T-helper 17 cell (primary cell): Measurements from ENCODE around the gene HSD17B2. TPM values are rescaled to one million over a fixed set of nuclear protein-coding genes. Genes with fewer than 3 reads are reported as not detected.
A peak's percentile ranks its signal among the peaks of the same experiment; 100 is the strongest.

Experiments
- ATAC-seq: fragments of 150-1000 bp; cut with Tn5 transposase; 2 replicates; pipeline ENCODE4 v1.10.0; 2021; ENCODE audit warnings: mild to moderate bottlenecking, moderate library complexity
- DNase-seq, 3 donors: peaks; one replicate each; pipeline versions ENCODE4 v3.0.0 to v3.0.0-alpha.2; 2020 to 2021
- H3K9me3 ChIP-seq: one replicate; pipeline ENCODE4 v1.7.0; 2013; ENCODE audit warnings: low read length, mild to moderate bottlenecking; ENCODE audit not compliant: control insufficient read depth, poor library complexity, severe bottlenecking
- H3K27ac Mint-ChIP-seq: one replicate; pipeline ENCODE4 v1.8.0; 2022; ENCODE audit warnings: mild to moderate bottlenecking, moderate library complexity, mixed read lengths
- H3K27me3 Mint-ChIP-seq: one replicate; pipeline ENCODE4 v1.8.0; 2022; ENCODE audit warnings: mixed read lengths
- H3K36me3 Mint-ChIP-seq: one replicate; pipeline ENCODE4 v1.8.0; 2022; ENCODE audit warnings: low read depth, mixed read lengths
- H3K4me1 Mint-ChIP-seq: one replicate; pipeline ENCODE4 v1.8.0; 2022; ENCODE audit warnings: mild to moderate bottlenecking, mixed read lengths
- H3K4me3 Mint-ChIP-seq: one replicate; pipeline ENCODE4 v1.8.0; 2022; ENCODE audit warnings: mild to moderate bottlenecking, moderate library complexity, mixed read lengths
- total RNA-seq, 4 donors: library from RNA in 2 of 4; stranded (reverse) in 2 of 4; gene quantifications; one replicate each; pipeline ENCODE4 v1.2.3 and lab custom pipeline; 2022 to 2026

Gene HSD17B2, protein sequence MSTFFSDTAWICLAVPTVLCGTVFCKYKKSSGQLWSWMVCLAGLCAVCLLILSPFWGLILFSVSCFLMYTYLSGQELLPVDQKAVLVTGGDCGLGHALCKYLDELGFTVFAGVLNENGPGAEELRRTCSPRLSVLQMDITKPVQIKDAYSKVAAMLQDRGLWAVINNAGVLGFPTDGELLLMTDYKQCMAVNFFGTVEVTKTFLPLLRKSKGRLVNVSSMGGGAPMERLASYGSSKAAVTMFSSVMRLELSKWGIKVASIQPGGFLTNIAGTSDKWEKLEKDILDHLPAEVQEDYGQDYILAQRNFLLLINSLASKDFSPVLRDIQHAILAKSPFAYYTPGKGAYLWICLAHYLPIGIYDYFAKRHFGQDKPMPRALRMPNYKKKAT
- not detected for total RNA-seq
- total RNA-seq (lab: John Stamatoyannopoulos, UW), result 0 reads per million in 2 donors

GRCh38 chr16:82034981-82035612, at the start of gene HSD17B2:
Gene HSD17B2, plus strand, starts transcription at chr16:82035253. Its CDS starts 172 bp downstream, at chr16:82035425.
- Mint-ChIP-seq H3K4me1 (peaks cover 3% of the 10 kb centered on the region), H3K4me3 (no peak within 1 kb of the TSS), H3K27me3 (peaks cover 65% of the 10 kb centered on the region), H3K27ac (no peak within 1 kb of the TSS), H3K36me3 (peaks cover 2% of the 10 kb centered on the region)
- ATAC-seq (no peak), DNase-seq (no peak)
- H3K9me3 ChIP-seq, result no peaks in the 10 kb centered on the region

DNA sequence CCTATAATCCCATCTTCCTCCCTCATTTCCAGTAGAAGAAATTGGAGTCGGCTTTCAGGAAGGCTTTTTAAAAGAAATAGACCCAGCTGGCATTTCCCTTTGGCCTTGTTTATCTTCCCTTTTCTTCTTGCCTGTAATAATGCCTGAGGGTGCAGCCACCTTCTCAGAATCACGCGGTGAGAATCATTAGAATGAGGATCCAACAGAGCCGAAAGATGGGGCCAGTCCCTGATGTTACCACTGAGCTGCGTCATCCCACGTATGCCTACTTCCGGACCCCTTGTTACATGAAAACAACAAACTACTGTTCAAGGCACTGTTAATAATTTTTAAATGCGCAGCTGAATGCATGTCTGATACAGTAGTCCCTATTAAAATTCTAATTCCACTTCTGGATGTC, 47.9 kb upstream of the HSD17B2 start:
- H3K27me3 Mint-ChIP-seq, result no peaks in the 10 kb centered on the region
- no peak for ATAC-seq
- H3K36me3 Mint-ChIP-seq, result no peaks in the 10 kb centered on the region
- no peak overlapping the region for H3K4me3 Mint-ChIP-seq
- H3K4me1 Mint-ChIP-seq, result no peaks in the 10 kb centered on the region
- no peak overlapping the region for H3K27ac Mint-ChIP-seq
- no peak for DNase-seq
- H3K9me3 ChIP-seq, result no peaks in the 10 kb centered on the region

DNA sequence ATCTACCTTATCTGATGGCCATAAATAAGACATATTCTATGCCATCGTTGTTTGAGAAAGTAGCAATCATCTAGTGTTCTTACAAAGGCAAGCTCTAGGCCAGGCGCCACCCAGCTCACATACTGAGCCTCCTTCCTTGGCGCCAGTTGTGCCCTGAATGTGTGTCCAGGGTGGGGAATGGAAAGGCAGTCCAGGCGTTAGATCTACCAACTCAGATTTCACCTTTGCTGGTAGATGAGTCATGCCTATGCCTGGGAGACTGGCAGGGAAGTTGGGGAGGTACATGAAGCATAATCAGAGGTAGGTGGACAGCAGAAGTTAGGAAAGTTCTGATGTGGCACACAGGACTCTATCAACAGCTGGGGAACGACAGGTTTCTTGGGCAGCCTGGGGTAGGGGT, 47.3 kb upstream of the HSD17B2 start:
- DNase-seq (no peak), ATAC-seq (no peak)
- H3K36me3 Mint-ChIP-seq, result no peaks in the 10 kb centered on the region
- no peaks in the 10 kb centered on the region for H3K9me3 ChIP-seq
- no peaks in the 10 kb centered on the region for H3K27me3 Mint-ChIP-seq
- H3K4me3 Mint-ChIP-seq, result no peak overlapping the region
- H3K4me1 Mint-ChIP-seq, result no peaks in the 10 kb centered on the region
- no peak overlapping the region for H3K27ac Mint-ChIP-seq

GRCh38 chr16:81992859-81993258, 42.2 kb upstream of the HSD17B2 start:
- Mint-ChIP-seq H3K27ac (no peak overlapping the region), H3K4me1 (peaks cover 11% of the 10 kb centered on the region), H3K4me3 (no peak overlapping the region), H3K36me3 (no peaks in the 10 kb centered on the region), H3K27me3 (no peaks in the 10 kb centered on the region)
- H3K9me3 ChIP-seq, result no peaks in the 10 kb centered on the region
- ATAC-seq (no peak), DNase-seq (no peak)

- no peaks in the 10 kb centered on the region for H3K9me3 ChIP-seq
- ATAC-seq (no peak), DNase-seq (no peak)
- Mint-ChIP-seq H3K4me3 (no peak overlapping the region), H3K4me1 (peaks cover 11% of the 10 kb centered on the region), H3K27ac (no peak overlapping the region), H3K27me3 (no peaks in the 10 kb centered on the region), H3K36me3 (peaks cover 4% of the 10 kb centered on the region)
These were observed 40.6 kb upstream of the HSD17B2 start for GRCh38 chr16:81994485-81994884.

DNA sequence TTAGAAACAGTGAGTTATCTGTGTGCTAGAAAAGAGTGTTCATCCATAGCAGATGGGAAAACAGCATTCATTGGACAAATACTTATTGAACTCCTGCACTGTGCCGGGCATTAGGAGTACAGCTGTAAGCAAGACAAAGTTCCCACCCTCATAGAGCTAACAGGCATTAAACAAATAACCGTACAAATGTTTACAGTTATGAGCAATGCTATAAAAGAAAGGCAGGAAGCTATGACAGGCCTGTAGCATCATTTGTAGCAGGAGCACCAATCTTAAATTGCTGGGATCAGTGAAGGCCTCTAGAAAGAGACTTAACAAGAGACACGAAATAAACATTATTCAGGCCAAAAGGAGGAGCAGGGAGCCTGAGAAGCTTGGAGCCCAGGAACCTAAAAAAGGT, 39.4 kb upstream of the HSD17B2 start:
- peaks cover 11% of the 10 kb centered on the region for H3K4me1 Mint-ChIP-seq
- no peak for ATAC-seq

DNA sequence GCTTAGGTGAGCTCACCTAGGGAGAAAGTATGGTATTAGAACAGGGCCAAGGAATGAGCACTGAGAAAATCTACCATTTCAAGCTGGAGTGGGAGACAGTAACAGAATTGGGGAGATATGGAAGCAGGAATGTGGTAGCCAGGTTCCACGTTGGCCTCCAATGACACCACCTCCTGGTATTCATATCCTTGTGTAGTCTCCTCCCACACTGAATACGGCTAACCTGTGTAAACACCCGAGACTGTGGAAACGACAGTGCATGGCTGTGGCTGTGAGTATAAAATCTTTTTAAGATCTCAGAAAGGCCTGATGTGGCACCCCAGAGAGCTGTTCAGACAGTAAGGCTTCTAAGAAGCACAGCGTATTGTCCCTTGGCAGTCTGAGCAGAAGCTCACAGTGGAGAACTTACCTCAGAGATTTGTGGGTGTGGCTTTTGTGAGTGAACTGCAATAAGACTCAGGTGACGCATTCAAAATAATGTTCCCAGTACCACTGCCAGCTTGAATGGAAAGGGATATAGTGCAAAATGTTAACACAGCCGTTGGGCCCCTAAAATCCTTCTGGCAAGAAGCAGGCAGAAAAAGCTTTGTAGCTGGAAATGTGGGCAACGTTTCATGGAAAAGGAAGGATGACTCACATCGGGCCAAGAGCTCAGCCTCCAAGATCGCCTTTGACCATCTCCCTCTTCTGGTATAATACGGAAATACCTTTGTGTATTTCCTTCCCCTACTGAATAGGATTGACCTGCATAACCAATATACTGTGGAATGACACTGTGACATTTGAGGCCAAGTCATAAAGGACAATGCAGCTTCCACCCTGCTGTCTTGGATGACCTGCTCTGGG, 38.2 kb upstream of the HSD17B2 start:
- H3K9me3 ChIP-seq, result no peaks in the 10 kb centered on the region
- H3K27ac Mint-ChIP-seq, result no peak overlapping the region
- no peaks in the 10 kb centered on the region for H3K27me3 Mint-ChIP-seq
- DNase-seq, result no peak
- ATAC-seq, result no peak
- H3K4me1 Mint-ChIP-seq, result peaks cover 11% of the 10 kb centered on the region
- peaks cover 4% of the 10 kb centered on the region for H3K36me3 Mint-ChIP-seq
- no peak overlapping the region for H3K4me3 Mint-ChIP-seq

More for the DNA sequence above, 39.4 kb upstream of the HSD17B2 start:
- no peaks in the 10 kb centered on the region for H3K9me3 ChIP-seq
- no peak overlapping the region for H3K4me3 Mint-ChIP-seq
- peak overlapping the region; percentile 76 for H3K27ac Mint-ChIP-seq
- no peak for DNase-seq
- no peaks in the 10 kb centered on the region for H3K27me3 Mint-ChIP-seq
- H3K36me3 Mint-ChIP-seq, result peaks cover 4% of the 10 kb centered on the region

- DNase-seq, result no peak
- H3K36me3 Mint-ChIP-seq, result peaks cover 4% of the 10 kb centered on the region
- H3K27me3 Mint-ChIP-seq, result no peaks in the 10 kb centered on the region
- H3K27ac Mint-ChIP-seq, result no peak overlapping the region
- H3K9me3 ChIP-seq, result no peaks in the 10 kb centered on the region
- no peak overlapping the region for H3K4me3 Mint-ChIP-seq
- ATAC-seq, result no peak
- peaks cover 11% of the 10 kb centered on the region for H3K4me1 Mint-ChIP-seq
These were observed 37.3 kb upstream of the HSD17B2 start for GRCh38 chr16:81997738-81998137.

DNA sequence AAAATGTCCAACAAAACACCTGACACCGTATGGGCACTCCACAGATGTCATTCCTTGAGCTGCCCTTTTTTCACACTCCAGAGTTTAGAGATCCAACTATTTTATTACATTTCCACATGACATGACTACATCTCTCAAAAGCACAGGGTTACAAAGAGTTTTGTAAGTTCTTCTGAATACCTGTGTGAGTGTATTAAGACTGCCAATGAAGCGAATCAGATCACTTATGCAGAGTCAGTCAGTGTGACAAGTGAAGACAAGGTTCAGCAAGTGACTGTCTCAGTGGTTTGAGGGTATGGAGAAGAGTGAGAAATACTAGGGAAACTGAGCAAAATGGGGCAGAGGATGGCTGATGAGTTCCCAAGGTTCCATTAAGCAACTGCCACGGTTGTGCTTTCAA, 32.2 kb upstream of the HSD17B2 start:
- Mint-ChIP-seq H3K27ac (no peak overlapping the region), H3K4me3 (no peak overlapping the region)
- ATAC-seq, result no peak

DNA sequence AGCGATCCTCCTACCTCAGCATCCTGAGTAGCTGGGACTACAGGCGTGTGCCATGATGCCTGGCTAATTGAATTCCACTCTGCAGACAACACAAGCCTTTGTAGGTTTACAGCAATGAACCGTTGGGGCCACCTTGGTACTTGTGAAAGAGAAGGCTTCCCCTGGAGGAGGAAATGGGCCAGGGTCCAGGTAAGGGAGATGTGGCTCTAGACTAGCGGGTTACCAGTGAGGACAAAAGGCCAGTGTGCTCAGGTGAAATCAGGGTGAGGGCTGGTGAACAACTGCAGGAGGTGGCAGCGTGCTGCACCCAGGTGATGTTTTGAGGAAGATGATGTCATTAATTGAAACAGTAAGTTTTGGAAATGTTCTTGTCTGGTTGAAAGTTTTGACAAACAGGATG, 30.5 kb upstream of the HSD17B2 start:
- Mint-ChIP-seq H3K4me3 (no peak overlapping the region), H3K27ac (no peak overlapping the region), H3K27me3 (no peaks in the 10 kb centered on the region), H3K4me1 (peaks cover 16% of the 10 kb centered on the region), H3K36me3 (no peaks in the 10 kb centered on the region)
- no peak for DNase-seq
- H3K9me3 ChIP-seq, result no peaks in the 10 kb centered on the region
- no peak for ATAC-seq

More for the DNA sequence above, 32.2 kb upstream of the HSD17B2 start:
- Mint-ChIP-seq H3K36me3 (peaks cover 4% of the 10 kb centered on the region), H3K27me3 (no peaks in the 10 kb centered on the region), H3K4me1 (peaks cover 16% of the 10 kb centered on the region)
- no peaks in the 10 kb centered on the region for H3K9me3 ChIP-seq
- DNase-seq, result no peak

DNA sequence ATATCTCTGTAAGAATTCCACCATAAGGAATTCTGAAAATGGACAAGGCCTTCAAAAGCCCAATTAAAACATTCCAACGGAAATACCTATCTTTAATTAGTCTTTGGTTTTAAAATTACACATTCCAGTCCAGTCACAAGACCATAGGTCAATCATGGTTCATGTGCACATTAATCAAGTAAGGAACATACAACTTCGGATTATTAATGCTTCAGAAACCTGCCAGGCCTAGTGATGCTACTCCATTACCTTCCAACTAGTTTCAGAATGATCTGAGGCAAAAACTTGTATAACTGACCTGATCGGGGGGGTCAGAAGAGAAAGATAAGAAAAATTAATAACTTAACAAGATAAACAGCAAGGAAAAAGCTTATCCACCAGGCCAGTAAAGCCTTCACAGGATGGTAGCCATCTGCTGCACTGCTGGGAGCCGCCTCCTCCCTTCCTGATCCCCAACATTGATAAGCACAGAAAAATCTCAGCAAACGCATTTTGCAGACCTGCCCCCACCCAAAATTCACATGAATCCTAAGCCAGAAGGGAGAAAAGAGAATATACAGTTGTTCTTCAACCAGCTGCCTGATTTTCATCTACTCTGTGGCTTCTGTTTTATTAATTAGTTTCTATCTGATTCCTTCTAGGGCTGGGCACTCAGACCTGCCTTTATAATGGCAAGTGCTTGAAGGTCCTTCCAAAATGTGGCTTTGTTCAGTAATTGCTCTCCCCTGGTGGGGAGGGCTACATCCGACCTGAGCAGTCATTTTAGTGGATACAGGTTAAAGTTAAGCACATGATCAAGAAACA, 29.8 kb upstream of the HSD17B2 start:
- no peak overlapping the region for H3K4me3 Mint-ChIP-seq
- H3K4me1 Mint-ChIP-seq, result peaks cover 16% of the 10 kb centered on the region
- no peak overlapping the region for H3K27ac Mint-ChIP-seq
- H3K9me3 ChIP-seq, result no peaks in the 10 kb centered on the region
- H3K27me3 Mint-ChIP-seq, result no peaks in the 10 kb centered on the region
- no peak for ATAC-seq
- H3K36me3 Mint-ChIP-seq, result no peaks in the 10 kb centered on the region
- DNase-seq, result no peak

DNA sequence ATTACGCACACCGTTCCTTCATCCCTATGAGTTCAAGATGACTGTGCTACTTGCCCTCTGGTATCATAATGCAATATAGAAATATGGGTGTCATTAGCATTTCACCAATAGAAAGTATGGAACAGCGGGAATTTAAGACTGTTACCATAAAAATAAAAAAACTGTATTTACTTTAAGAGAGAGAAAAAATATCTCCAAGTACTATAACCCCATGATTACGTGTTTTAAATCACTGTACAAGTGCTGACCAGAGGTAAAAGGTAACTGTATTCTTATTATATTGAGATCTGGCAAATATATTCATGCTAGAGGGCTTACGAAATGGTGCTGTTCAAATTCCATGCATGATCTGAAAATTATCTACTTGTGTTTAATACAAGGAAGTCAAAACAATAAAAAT, 29.0 kb upstream of the HSD17B2 start:
- no peaks in the 10 kb centered on the region for H3K9me3 ChIP-seq
- Mint-ChIP-seq H3K4me3 (no peak overlapping the region), H3K4me1 (peaks cover 22% of the 10 kb centered on the region), H3K36me3 (no peaks in the 10 kb centered on the region), H3K27ac (peak overlapping the region; percentile 39), H3K27me3 (no peaks in the 10 kb centered on the region)
- no peak for ATAC-seq
- DNase-seq, result no peak
